ENCODE results near the gene CORO1C.

DNA sequence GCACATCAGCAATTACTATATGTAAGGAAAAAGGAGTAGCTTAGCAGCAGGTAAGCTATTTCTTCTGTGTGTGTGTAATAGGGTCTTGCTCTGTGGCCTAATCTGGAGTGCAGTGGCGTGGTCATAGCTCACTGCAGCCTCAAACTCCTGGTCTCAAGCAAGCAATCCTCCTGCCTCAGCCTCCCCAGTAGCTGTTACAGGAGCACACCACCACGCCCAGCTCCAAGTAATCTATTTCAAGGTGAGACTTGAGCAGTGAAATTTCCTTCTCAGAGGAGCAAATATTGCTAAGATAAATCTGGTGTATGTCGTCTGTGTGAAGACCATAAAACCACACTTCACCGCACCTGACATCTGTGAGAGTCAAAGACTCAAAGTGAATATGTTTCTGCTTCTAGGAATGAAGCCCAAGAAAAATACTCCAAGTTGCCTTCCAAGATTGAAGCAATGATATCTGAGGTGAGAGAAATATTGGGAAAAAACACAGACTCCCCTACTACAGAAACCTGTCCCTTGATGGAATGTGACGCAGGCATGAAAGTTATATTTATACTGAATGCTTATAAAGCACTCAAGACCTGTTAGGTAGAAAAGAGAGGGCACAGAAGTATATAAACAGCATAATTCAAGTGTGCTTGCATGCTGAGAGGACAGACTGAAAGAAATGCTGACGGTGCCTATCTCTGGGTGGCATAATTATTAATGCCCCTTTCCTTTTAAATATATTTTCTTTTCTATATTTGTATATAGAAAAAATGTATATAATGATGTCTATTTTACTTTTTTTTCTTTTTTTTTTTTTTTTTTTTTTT is 95.1 kb downstream of the CORO1C start:
- TF ChIP-seq GATA2 (IDR thresholded peaks at IDR 0.05; ENCODE audit: low read depth, low read length): no peak
- TF ChIP-seq GATA3 (IDR thresholded peaks at IDR 0.05; ENCODE audit: low read depth, low read length): no peak

Measured in SH-SY5Y (cell line).